Measurements from ENCODE around the gene TEDC2. TPM values are rescaled to one million over a fixed set of nuclear protein-coding genes. Genes with fewer than 3 reads are reported as not detected.

Gene TEDC2
- 15.9 and 19.2 TPM in 2 replicates for total RNA-seq (2013; cell fraction: nucleolus; rRNA removed)
- total RNA-seq (2014; rRNA removed) (38.0 and 38.9 TPM in 2 replicates), total RNA-seq (2014; rRNA removed; fragmentation: Illumina TruSeq; extraction: Trizol) (9.2 and 10.4 TPM in 2 replicates), total RNA-seq (2021) (24.9 and 30.8 TPM in 2 replicates), polyA plus RNA-seq (2011; rRNA removed) (2.9 and 6.7 TPM in 2 replicates), polyA plus RNA-seq (2014; fragmentation: Illumina TruSeq; extraction: Trizol) (2.9 and 7.4 TPM in 2 replicates), polyA plus RNA-seq (2014; fragmentation: Nextera tagmentation; extraction: Ambion mirVana) (1 to 10 TPM in 1 of 2 experiments, under 1 TPM in 1; 0.23 to 2.5 TPM), polyA plus RNA-seq (2014; rRNA removed) (27.8 and 35.3 TPM in 2 replicates), polyA plus RNA-seq (2016; fragmentation: Nextera tagmentation; extraction: Ambion mirVana) (10 to 100 TPM; 40.4 to 47.9 TPM), polyA minus RNA-seq (2011; rRNA and poly(A)+ RNA removed) (3.1 and 10.9 TPM in 2 replicates), Bru-seq, nascent RNA (percentile 45 among the genes with signal in this experiment), BruChase-seq, experiment 1, labeled RNA remaining after a 6-hour chase (percentile 48 among the genes with signal in this experiment), BruChase-seq, experiment 2, labeled RNA remaining after a 2-hour chase (percentile 44 among the genes with signal in this experiment)
- 2.7 TPM for polyA plus RNA-seq (2011; ENCODE audit: low read depth)
- 8.0 and 16.1 TPM in 2 replicates for polyA plus RNA-seq (2011; cell fraction: cytosol; rRNA removed)
- 84.2 and 116 TPM in 2 replicates for polyA plus RNA-seq (2011; cell fraction: nucleus; rRNA removed)
- polyA plus RNA-seq (2012) = 8.3 and 8.8 TPM in 2 replicates
- polyA minus RNA-seq (2011; cell fraction: cytosol; rRNA and poly(A)+ RNA removed) = 2.7 and 6.4 TPM in 2 replicates
- polyA minus RNA-seq (2011; cell fraction: nucleus; rRNA and poly(A)+ RNA removed) = 22.4 and 41.5 TPM in 2 replicates
- long read RNA-seq, experiment 1, transcript TEDC2-201 (10 exons, 1,662 nt) = major isoform, 5 of 11 reads
- long read RNA-seq, experiment 1, partial matches to known transcripts = 1 of 11 reads
- long read RNA-seq, experiment 1, other reads (novel, unspliced or antisense) = 4 of 11 reads
- long read RNA-seq, experiment 2, partial matches to known transcripts = 1 of 8 reads
- long read RNA-seq, experiment 2, other reads (novel, unspliced or antisense) = 1 of 8 reads

- peaks cover 7 to 19% of the 10 kb centered on the region in 2 experiments; a peak in 3 of 4 replicates for H3K36me3 ChIP-seq (ENCODE audit: control insufficient read depth in 2 of 2, insufficient read depth in 2 of 2, low read length in 1 of 2)
- peak within 1 kb of the TSS; percentile 73 for H3K4me3 ChIP-seq
- H3K79me2 ChIP-seq (ENCODE audit: control insufficient read depth, insufficient read depth, low read length) = peaks cover 6% of the 10 kb centered on the region
- no peaks in the 10 kb centered on the region for H3K27me3 ChIP-seq (replicated peaks in 1 of 2; ENCODE audit: control insufficient read depth in 2 of 2, insufficient read depth in 2 of 2, low read length in 1 of 2)
- CTCF ChIA-PET = interaction anchor here (0.7 to 2.2 kb wide), 4 partner anchors 9 to 42 kb away, joined by 3 to 6 read pairs (median 5); partner anchors contain the start of gene TBC1D24
- H2AFZ ChIP-seq (ENCODE audit: control insufficient read depth, low read depth, low read length) = peak within 1 kb of the TSS; percentile 76
- peak within 1 kb of the TSS; percentile 96 for H3K4me2 ChIP-seq (ENCODE audit: control insufficient read depth, insufficient read depth)
- in situ Hi-C loops (cut with MboI) (no loop called here), intact Hi-C loops (cut with micrococcal nuclease; ENCODE audit: unreplicated experiment) (no loop called here)
- RAD21 ChIA-PET (ENCODE audit: unreplicated experiment) = interaction anchor here (0.5 to 2.4 kb wide), 9 partner anchors 9 to 146 kb away, joined by 3 to 8 read pairs (median 5); partner anchors contain the start of genes CCNF, NTN3 and TBC1D24
- 1% methylated on average over 52 of the region's 66 CpGs for WGBS (ENCODE audit: insufficient coverage, insufficient replicate concordance, low lambda C conversion rate, missing lambda C conversion rate)
- BruUV-seq (replicated peaks) = no TSS peak
- H3K27ac ChIP-seq (ENCODE audit: control insufficient read depth, insufficient read depth) = peak within 1 kb of the TSS; percentile 31; the same call in 1 of the 2 replicates
- no peaks in the 10 kb centered on the region for H3K9me3 ChIP-seq (replicated peaks; ENCODE audit: control insufficient read depth, insufficient read depth, low read length)
- H3K4me1 ChIP-seq (ENCODE audit: control insufficient read depth, insufficient read depth, low read length) = peaks cover 8% of the 10 kb centered on the region; the same call in 1 of the 2 replicates
- H3K9ac ChIP-seq (ENCODE audit: control insufficient read depth, insufficient read depth, low read length) = peak within 1 kb of the TSS; percentile 58
- no peaks in the 10 kb centered on the region for H4K20me1 ChIP-seq (ENCODE audit: control insufficient read depth, insufficient read depth)
- SMC1A ChIA-PET (ENCODE audit: uncharacterized antibody, unreplicated experiment) = interaction anchor here (0.9 to 1.7 kb wide), 4 partner anchors 9 to 61 kb away, joined by 3 to 6 read pairs (median 4); partner anchors contain the start of genes AMDHD2 and CCNF
- ATAC-seq (peak; percentile 99), FAIRE-seq (peak; percentile 83), DNase-seq (ENCODE audit: low read depth, low spot score) (peak; percentile 66)
- POLR2A ChIA-PET = interaction anchor here (0.6 to 1.6 kb wide), 9 partner anchors 9 to 330 kb away, joined by 3 to 11 read pairs (median 3); partner anchors contain the start of gene TBC1D24
- TF ChIP-seq TARDBP (IDR thresholded peaks at IDR 0.05; ENCODE audit: borderline replicate concordance) (no peak), POLR2A (IDR thresholded peaks at IDR 0.05; ENCODE audit: low read depth, low read length) (peak; percentile 58; the same call in 1 of the 2 replicates), NKRF (conservative IDR thresholded peaks at IDR 0.05) (peak; percentile 98), RFX5 (IDR thresholded peaks at IDR 0.05; ENCODE audit: low read depth, low read length) (0 out of 2 replicates have a peak, but pooled peaks have one; percentile 17), CEBPZ (IDR thresholded peaks at IDR 0.05; ENCODE audit: low read depth, low read length) (no peak), REST (IDR thresholded peaks at IDR 0.05; ENCODE audit: low read depth, low read length) (peak; percentile 56), TCF12 (IDR thresholded peaks at IDR 0.05; ENCODE audit: low read depth, low read length) (0 out of 2 replicates have a peak, but pooled peaks have one; percentile 7), NFIC (IDR thresholded peaks at IDR 0.05; ENCODE audit: low read depth, low read length) (no peak), YY1 (IDR thresholded peaks at IDR 0.05; ENCODE audit: low read depth, low read length) (peak; percentile 55)
Measured at GRCh38 chr16:2459647-2460390, at the start of gene TEDC2. TSS of gene TEDC2 (plus strand) at chr16:2460109. CDS start at chr16:2460145, 36 bp downstream.

Data from GM12878 (cell line).